NOMO-1 treated with dmso at 0.1 percent for 144 hours (cell line): Measurements from ENCODE around the gene FBXW11.
"Not testable (repeated sequence)": the region's sequence is repeated elsewhere in the genome, so short reads cannot be mapped to it uniquely, and the experiment has no call there.

Source experiments
- DNase-seq: peaks from one replicate; lab custom pipeline; 2025; ENCODE audit not compliant: unreplicated experiment; lab: John Stamatoyannopoulos, UW

Gene FBXW11

DNA sequence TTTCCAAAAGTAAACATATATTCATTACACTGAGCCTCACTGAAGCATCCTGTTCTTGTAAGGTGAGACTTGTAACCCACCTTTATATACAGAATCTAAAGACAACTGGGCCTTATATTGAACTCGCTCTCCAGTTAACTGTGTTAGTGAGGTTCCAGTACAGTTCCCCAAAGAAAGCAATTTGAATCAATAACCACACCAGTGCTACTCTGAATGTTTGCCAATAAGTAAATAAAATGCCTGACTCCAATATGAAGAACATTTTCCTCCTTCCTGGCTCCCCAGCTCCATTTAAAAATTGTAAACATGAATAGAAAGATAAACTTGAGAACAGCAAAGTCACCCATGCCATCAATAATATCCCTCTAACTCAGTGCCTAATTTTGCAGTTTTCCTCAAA, 50.1 kb downstream of the FBXW11 start:
- no peak for DNase-seq

GRCh38 chr5:171955761-171956160, 50.7 kb downstream of the FBXW11 start:
- DNase-seq = no peak

- DNase-seq = no peak
Measured at GRCh38 chr5:171954721-171955120, 51.7 kb downstream of the FBXW11 start.

DNA sequence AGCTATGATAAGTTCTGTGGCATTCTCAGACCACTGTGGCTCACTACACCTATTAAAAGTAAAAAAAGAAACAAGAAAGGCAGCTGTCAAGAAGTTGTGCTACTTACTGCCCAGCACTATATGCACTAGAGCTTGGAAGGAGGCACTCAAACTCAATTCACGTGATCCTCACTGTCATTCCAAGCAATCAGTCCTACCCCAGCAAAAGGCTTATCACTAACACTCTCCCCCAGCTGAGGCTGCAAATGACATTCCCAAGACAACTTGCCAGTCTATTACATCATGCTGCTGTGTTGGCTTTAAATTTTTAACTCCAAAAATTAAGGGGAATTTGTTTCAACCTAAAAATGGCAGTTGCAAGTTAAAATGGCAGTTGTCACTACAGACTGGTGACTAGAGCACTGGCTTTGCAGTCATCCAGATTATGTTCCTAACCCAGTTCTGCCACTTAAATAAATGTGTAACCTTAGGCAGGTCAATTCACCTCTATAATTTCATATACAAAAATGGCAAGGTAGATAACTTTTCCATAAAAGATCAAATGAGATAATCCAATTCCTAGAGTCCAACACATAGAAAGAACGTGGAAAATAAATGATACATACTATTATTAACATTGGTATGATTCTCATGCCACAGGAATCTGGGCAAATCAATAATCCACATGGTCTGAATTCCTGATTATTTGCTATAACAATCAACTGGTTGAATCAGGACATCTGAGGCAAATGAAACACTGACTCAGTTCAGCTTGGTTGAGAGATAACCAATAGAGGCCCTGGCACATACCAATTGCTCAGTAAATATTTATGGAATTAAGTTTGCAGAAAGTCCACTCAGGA, 52.4 kb downstream of the FBXW11 start:
- DNase-seq = no peak

GRCh38 chr5:171952021-171952420, 54.4 kb downstream of the FBXW11 start:
- DNase-seq = peak; percentile 26

DNA sequence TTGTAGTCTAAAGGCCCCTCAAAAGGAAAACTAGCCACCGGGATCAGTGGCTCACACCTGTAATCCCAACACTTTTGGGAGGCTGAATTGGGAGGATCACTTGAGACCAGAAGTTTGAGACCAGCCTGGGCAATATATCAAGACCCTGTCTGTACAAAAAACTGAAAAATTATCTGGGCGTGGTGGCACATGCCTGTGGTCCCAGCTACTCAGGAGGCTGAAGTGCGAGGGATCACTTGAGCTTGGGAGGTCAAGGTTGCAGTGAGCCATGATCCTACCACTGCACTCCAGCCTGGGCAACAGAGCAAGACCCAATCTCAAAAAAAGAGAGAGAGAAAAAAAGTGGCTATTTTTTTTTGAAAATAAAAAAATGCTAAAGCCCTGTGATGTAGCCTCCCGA, 55.2 kb downstream of the FBXW11 start:
- DNase-seq = no peak

GRCh38 chr5:171946000-171946781, 60.2 kb downstream of the FBXW11 start:
- DNase-seq = no peak

DNA sequence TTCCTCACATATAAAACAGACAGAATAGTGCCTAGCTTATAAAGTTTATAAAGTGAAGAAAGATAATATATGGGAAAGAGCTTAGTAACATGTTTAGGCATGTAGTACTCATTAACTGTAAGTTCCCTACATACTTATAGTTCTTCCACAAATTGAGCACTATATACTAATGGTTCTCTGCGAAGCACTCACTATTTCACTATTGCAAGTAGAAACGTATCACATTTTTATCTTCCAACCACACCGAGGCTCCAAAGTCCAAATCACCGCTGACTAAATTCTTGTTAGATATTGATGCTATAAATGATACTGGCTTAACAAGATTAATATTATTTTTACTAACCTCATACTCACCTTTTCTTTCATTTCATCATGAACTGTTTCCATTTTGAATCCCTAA, 61.0 kb downstream of the FBXW11 start:
- DNase-seq = no peak

DNA sequence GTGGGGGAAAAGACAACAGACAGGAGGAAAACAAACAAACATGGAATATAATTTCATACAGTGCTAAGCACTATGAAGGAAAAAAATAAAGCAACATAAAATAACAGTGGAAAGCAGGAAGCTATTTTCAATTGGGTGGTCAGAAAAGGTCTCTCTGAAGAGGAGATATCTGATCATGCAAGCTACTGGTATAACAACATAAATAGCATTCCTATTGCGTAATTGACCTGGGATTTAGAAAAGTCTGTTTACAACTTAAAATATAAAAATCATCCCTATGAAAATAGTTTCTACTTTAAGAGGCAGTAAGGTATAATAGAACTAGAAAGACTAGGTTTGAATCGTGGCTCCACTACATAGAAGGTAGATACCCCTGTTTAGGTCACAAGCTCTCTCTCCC, 61.4 kb downstream of the FBXW11 start:
- DNase-seq = no peak

DNA sequence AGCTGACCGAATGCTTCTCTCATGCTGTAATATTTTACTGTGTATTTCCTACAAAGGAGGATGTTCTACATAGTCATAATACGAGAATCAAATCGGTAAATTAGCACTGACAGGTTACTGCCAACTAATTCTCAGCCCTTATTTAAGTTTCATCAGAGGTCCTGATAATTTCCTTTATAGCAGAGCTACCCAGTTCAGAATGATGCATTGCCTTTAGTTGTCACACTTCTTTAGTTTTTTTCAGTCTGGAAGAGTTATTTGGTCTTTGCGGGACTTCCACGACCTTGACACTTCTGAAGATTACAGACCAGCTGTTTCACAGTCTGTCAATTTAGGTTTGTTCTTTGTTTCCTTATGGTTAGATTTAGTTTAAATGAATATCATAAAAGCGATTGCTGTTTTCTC, 64.3 kb downstream of the FBXW11 start:
- not testable (repeated sequence) for DNase-seq

GRCh38 chr5:171941675-171942074, 64.8 kb downstream of the FBXW11 start:
- DNase-seq = not testable (repeated sequence)

GRCh38 chr5:171941275-171941674, 65.2 kb downstream of the FBXW11 start:
- DNase-seq = not testable (repeated sequence)

GRCh38 chr5:171939951-171940350, 66.5 kb downstream of the FBXW11 start:
- DNase-seq = no peak

DNA sequence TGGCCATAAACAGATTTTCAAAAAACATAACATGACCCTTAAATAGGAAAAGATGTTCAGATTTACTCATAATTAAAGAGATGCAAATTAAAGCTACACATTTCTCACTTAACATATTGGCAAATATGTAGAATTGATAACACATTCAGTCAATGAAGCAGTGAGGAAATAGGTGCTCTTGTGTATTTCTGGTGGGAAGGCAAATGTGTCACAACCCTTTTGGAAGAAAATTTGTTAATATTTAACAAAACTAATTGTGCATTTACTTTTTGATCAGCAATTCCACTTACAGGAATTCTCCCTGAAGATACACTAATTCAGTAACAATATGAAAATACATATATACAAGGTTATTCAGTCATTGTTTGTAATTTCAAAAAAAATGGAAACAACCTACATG, 68.1 kb downstream of the FBXW11 start:
- no peak for DNase-seq

DNA sequence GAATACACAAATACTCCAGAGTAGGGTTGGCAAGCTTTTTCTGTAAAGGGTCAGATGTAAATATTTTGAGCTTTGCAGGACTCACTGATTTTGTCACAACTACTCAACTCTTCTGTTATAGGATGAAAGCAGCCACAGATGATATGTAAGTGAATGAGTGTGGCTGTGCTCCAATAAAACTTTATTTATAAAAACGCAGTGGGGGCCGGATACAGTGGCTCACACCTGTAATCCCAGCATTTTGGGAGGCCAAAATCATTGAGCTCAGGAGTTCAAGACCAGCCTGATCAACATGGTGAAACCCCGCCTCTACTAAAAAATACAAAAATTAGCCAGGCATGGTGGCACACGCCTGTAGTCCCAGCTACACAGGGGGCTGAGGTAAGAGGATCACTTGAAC, 69.1 kb downstream of the FBXW11 start:
- DNase-seq = no peak

DNA sequence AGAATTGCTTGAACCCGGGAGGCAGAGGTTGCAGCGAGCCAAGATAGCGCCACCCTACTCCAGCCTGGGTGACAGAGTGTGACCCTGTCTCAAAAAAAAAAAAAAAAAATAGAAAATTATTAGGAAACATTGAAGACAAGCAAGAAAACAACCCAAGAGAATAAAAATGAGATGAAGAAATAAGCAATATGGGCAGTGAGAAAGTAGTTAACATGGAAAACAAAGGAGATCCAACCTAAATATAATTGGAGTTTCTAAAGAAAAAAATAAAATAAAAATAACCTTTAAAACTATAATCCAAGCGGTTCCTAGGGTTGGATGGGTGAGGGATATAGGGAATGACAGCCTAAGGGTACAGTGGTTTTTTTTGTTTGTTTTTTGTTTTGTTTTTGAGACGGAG, 71.9 kb downstream of the FBXW11 start:
- DNase-seq = no peak

GRCh38 chr5:171931163-171931562, 75.3 kb downstream of the FBXW11 start:
- DNase-seq = no peak

DNA sequence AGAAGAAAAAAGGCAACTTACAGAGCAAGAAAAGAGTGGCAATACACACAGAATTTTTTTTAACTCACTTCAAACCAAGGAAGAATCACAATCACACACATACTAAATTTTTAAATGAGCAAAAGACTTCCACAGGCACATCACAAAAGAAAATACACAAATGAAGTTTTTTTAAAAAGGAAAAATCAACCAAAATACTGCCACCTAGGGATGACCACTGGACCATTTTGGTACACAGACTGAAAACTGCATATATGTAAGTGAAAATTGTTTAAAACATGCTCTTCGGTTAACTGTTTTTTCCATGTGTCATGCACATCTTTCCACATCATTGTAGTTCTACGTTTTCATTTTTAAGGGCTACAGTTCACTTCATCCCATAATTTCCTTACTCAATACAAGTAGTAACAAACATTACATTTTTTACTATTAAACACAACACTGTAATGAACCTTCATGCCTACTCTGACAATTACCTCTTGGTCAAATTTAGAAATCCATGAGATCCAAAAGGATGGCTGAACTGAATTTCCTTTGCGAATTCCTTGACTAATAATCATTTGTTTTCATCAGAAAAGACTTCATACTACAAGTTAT, 79.0 kb downstream of the FBXW11 start:
- DNase-seq = no peak

DNA sequence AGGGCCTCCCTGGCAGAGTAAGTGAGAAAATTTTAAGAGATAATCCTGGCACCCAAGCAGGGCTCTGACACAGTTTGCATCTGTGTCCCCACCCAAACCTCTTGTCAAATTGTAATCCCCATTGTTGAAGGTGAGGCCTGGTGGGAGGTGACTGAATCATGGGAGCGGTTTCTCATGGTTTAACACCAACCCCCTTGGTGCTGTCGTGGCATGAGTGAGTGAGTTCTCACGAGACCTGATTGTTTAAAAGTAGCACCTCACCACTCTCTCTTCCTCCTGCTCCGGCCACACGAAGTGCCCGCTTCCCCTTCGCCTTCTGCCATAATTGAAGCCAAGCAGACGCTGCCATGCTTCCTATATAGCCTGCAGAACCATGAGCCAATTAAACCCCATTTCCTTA, 80.1 kb downstream of the FBXW11 start:
- peak; percentile 35 for DNase-seq

- no peak for DNase-seq
Measured at GRCh38 chr5:171924493-171925122, 81.8 kb downstream of the FBXW11 start.

GRCh38 chr5:171920765-171921391, 85.6 kb downstream of the FBXW11 start:
- no peak for DNase-seq
